ENCODE data around the gene DIP2C.
"Not testable (repeated sequence)": the region's sequence is repeated elsewhere in the genome, so short reads cannot be mapped to it uniquely, and the experiment has no call there.

DIP2C gene

GRCh38 chr10:310371-310770 lies 379.1 kb downstream of the DIP2C start:
- no peak for DNase-seq

- no peak for DNase-seq
Observed at GRCh38 chr10:308572-309085, 380.8 kb downstream of the DIP2C start.

- DNase-seq = no peak
Observed at GRCh38 chr10:308101-308500, 381.4 kb downstream of the DIP2C start.

DNA sequence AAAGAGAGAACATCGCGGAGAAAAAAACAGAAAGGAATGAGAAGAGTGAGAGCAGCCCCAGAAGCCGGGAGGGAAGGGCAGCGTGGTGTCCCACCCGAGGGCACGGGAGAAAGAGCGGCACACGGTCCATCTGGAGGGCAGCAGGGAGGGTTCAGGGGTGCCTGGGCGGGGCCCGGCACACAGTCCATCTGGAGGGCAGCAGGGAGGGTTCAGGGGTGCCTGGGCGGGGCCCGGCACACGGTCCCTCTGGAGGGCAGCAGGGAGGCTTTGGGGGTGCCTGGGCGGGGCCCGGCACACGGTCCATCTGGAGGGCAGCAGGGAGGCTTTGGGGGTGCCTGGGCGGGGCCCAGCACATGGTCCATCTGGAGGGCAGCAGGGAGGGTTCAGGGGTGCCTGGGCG lies 381.8 kb downstream of the DIP2C start:
- no peak for DNase-seq

GRCh38 chr10:306675-307185 lies 382.7 kb downstream of the DIP2C start:
- no peak for DNase-seq

GRCh38 chr10:306007-306674 lies 383.3 kb downstream of the DIP2C start:
- DNase-seq = no peak

GRCh38 chr10:305034-305433 lies 384.4 kb downstream of the DIP2C start:
- no peak for DNase-seq

DNA sequence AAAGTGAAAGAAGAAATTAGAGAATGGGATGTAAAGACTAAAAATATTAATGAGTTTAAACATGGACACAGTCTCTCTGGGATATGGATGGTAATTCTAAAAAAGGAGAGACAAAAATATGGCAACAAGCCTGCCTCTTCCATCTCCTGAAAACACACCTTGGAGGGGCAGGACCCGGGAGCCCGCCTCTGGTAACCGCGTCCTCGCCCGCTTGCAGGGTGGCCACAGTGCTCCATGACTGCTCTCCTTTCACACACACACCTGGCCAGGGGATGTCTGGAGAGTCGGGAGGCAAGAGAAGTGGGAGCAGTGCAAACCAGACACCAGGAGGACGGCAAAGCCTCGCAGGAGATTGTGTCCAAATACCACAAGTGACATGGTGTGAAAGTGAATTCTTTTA lies 387.9 kb downstream of the DIP2C start:
- DNase-seq = no peak

- not testable (repeated sequence) for DNase-seq
Observed at GRCh38 chr10:300580-300979, 388.9 kb downstream of the DIP2C start.

- DNase-seq = no peak
Observed at GRCh38 chr10:299969-300368, 389.5 kb downstream of the DIP2C start.

DNA sequence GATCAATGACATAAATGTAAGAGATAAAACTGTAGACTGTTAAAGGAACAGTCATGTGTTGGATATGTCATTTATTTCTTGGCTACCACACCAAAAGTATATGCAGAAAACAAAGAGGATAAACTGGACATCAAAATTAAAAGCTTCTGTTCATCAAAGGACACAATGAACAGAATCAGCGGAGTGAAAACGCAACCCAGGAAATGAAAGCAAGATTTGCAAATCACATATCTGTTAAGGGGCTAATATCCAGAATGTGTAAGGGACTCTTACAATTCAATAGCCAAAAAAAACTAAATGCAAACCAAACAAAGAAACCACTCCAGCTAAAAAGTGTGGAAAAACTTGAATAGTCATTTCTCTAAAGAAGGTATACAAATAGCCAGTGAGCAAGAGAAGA lies 390.0 kb downstream of the DIP2C start:
- DNase-seq = no peak

DNA sequence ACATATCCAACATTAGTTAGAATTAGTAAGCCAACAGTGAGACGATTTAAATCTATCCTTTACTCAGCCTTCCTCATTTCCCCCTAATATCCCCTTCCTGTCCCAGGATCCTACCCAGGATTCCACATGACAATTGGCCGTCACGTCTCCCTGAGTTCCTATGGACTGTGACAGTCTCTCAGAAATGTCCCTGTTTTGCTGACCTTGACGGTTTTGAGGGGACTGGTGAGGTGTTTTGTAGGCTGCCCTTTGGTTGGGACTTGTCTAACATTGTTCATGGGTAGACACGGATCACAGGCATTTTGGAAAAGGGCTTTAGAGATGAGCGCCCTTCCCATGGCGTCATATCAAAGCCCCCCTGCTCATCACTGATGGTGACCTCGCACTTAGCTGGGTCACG lies 391.4 kb downstream of the DIP2C start:
- no peak for DNase-seq

DNA sequence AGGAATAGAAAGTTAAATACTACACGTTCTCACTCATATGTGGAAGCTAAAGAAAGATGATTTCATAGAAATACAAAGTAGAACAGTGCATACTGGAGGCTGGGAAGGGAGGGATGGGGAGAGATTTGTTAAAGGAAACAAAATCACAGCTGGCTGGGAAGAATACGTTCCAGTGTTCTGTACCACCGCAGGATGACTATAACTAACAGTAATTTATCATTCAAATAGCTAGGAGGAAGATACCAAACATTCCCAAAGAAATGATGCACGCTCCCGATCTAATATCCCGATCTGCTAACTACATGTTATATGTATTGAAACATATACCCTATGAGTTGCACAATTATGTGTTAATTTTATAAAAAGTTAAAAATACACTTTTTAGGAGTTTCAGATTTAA lies 391.9 kb downstream of the DIP2C start:
- no peak for DNase-seq

- DNase-seq = no peak
Observed at GRCh38 chr10:293636-294035, 395.8 kb downstream of the DIP2C start.

GRCh38 chr10:290026-290725 lies 399.3 kb downstream of the DIP2C start:
- no peak for DNase-seq

GRCh38 chr10:289581-289980 lies 399.9 kb downstream of the DIP2C start:
- no peak for DNase-seq

DNA sequence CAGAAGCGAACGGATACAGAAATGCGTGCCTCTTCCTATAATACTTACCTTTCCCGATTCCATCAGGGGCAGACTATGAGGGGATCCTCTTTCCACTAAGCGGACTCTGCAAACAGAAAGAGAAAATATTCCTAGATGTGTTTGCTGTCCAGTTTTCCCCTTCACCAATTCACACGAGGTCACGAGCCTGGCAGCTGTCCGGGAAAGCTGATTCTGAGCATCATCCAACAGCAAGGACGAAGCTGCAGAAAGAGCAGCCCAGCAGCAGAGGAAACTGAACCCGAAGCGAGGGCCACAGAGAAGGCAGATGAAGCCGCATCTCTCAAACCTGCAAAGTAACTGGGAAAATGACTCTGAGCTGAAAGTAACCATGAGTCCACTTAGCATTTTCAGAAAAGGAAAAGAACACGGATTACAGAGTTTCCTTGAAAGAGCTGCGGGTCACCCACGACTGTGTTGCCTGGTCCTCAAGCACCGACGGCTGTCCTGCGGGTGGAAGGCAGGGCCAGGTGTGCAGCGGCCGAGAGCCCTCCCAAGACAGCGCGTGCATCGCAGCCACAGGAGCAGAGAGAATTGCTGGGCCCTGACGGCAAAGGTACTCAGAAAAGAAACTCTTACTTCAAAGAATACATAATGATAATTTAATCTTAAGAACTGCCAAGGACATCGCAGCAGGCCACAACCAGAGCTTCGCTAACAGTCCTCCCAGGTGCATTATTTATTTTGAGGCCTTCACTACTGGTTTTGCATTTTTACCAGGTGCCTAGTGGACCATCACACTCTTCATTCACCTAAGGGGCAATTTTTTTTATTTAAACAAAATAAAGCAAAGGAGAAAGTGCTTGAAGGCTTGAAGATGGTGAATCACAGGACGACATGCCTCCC lies 400.9 kb downstream of the DIP2C start:
- no peak for DNase-seq

DNA sequence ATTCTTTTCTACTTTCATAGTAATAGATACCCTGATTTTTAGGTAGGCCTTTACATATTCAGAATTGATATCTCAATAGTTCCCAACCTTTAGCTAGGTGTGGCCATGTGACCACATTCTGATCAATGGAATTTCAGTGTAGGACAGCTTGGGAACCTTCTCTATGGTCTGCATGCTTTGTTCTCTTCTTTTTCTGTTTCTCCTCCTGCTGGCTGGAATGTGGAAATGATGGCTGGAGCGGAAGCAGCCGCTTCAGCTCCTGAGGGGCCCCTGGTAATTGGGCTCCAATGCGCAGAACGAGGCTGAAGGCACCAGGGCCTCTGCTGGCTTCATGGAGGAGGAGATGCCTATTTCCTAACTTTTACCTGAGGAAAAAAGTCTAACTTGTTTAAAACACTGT lies 401.7 kb downstream of the DIP2C start:
- DNase-seq = no peak

- DNase-seq = no peak
Observed at GRCh38 chr10:287026-287709, 402.3 kb downstream of the DIP2C start.

DNA sequence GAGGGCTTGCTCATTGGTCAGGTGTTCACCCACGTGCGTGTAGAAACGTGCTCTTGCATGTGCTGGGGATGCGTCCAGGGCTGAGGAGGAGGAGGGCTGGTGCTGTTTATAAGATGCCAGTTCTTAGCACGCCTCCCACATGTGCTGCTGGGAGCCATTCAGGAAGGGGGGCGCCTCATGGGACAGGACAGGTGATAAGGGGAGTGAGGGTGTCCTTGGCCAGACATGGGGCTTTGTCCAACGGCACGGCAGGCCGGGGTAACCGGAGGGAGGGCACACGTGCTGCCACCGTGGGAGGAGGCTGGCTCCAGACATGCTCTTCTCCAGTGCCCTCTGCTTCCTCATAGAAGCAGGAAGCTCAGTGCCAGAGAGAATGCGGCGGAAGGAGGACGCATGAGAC lies 404.3 kb downstream of the DIP2C start:
- DNase-seq = no peak

DNA sequence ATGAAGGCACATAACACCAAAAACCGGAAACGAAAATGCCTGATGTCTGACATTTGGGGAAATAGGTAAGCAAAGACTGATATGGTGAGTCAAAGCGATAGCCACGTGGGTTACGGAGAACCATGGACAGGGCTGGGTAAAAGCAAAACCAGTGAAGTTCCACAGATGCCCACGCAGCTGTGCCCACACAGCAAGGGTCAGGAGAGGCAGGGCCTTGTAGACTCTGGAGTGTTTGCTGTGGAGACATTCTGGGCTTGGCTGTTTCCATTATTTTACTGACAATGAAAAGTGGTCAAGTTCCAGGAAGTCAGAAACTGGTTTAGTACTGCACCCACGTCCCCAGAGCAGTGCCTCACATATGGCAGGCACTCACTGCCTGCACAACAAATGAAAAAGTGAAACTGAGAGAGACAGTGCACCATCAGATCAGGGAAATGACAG lies 405.5 kb downstream of the DIP2C start:
- no peak for DNase-seq

- DNase-seq = no peak
Observed at GRCh38 chr10:283140-283479, 406.4 kb downstream of the DIP2C start.

Measured in SIG-M5 (cell line).